GM12872 (cell line): Measurements from ENCODE around the gene GOLGA6L7.

Source experiments
- CTCF ChIP-seq: IDR thresholded peaks from 3 replicates; pipeline ENCODE4 v1.5.1; 2011; ENCODE audit warnings: low read depth, mild to moderate bottlenecking, low read length, moderate library complexity; ENCODE audit not compliant: insufficient read depth

GOLGA6L7 gene

GRCh38 chr15:28873585-28874190 is 25.2 kb upstream of the GOLGA6L7 start:
- no peak for TF ChIP-seq CTCF

DNA sequence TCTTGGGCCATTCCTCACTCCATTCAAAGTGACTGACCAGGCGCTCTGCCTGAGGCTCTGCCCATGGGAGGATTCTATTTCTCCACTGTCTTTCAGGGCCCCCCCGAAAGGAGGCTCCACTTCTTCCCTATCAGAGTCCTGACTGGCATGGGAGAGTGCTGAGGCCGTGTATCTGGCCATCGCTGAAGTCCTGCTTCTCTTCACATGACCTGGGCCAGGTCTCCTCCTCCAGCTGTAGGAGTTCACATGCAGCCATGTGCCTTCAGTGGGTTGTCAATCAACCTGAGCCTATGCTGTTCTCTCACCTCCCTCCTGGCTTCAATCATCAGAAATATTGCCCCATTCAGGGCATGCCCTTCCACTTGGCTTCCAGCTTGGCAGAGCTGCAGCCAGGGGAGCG is 24.6 kb upstream of the GOLGA6L7 start:
- TF ChIP-seq CTCF = no peak

DNA sequence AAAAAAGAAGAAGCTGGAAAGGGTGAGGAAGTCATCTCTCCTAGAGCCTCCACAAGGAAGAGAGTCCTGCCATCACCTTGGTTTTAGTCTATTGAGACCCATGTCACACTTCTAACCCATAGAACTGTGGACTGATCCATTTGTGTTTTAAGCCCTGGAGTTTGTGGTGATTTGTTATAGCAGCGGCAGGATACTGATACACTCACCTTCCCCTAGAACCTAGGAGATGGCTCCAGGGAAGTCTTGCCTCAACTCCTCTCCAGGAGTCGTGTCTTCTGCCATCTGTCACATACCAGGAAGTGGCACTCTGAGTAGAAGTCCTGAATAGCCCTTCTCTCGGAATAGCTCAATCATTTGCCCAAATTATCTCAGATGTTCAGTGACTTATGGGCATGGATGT is 22.7 kb upstream of the GOLGA6L7 start:
- TF ChIP-seq CTCF = no peak

- no peak for TF ChIP-seq CTCF
These were observed 20.4 kb upstream of the GOLGA6L7 start for GRCh38 chr15:28868744-28869345.

DNA sequence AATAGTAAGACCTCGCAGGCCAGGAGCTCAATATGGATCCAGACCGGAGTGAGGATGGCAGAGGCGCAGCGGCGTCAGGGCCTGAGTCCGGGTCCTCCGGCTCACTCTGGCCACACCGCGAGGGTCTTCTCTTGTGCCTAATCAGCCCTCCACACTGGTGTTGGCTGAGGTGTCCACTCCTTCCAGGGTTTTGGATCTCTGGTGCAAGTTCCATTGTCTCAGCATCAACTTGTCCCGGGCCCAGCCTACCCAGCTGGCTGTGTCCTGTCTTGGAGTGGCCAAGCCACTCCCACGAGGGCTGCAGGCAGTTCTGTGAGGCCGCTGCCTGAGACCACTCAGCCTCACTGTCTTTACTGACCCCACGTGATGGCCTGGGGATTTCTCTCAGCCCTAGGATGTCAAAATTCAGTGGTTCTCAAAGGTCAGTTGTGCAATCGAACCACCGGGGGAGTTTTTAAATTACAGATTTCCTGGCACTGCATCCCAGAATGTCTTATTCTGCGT is 12.6 kb upstream of the GOLGA6L7 start:
- no peak for TF ChIP-seq CTCF
